Neural crest cell (in vitro differentiated cells): ENCODE measurements around the gene TRAF1. TPM values are rescaled to one million over a fixed set of nuclear protein-coding genes. Genes with fewer than 3 reads are reported as not detected.

ENCODE experiments used
- DNase-seq: peaks from one replicate; pipeline ENCODE4 v3.0.0; 2021; ENCODE audit warnings: low read depth, mixed read lengths, low spot score
- H3K27ac Mint-ChIP-seq: one replicate; pipeline ENCODE4 v1.8.0; 2021; ENCODE audit warnings: mild to moderate bottlenecking, mixed read lengths; ENCODE audit not compliant: unreplicated experiment
- H3K27me3 Mint-ChIP-seq: 2 replicates; pipeline ENCODE4 v1.8.0; 2021; ENCODE audit warnings: low read depth, mild to moderate bottlenecking, mixed read lengths
- H3K36me3 Mint-ChIP-seq: 2 replicates; pipeline ENCODE4 v1.8.0; 2021; ENCODE audit warnings: low read depth, mild to moderate bottlenecking, mixed read lengths
- H3K4me1 Mint-ChIP-seq: 2 replicates; pipeline ENCODE4 v1.8.0; 2021; ENCODE audit warnings: mixed read lengths
- H3K4me3 Mint-ChIP-seq: one replicate; pipeline ENCODE4 v1.8.0; 2021; ENCODE audit warnings: mild to moderate bottlenecking, mixed read lengths
- H3K9me3 Mint-ChIP-seq: 2 replicates; pipeline ENCODE4 v1.8.0; 2021; ENCODE audit warnings: mixed read lengths
- total RNA-seq: library from RNA; stranded (reverse); gene quantifications from 2 replicates; pipeline ENCODE4 v1.2.1, GENCODE V29; 2021
- TF ChIP-seq, protein P1 (sequence below): fragments of 200-600 bp; sonication (generic); conservative IDR thresholded peaks from 2 replicates; pipeline ENCODE4 v1.5.0; 2021; ENCODE audit warnings: antibody characterized with exemption, mild to moderate bottlenecking

Gene TRAF1
- total RNA-seq, 1 donor from 2014 or later, result 3.8 TPM

DNA sequence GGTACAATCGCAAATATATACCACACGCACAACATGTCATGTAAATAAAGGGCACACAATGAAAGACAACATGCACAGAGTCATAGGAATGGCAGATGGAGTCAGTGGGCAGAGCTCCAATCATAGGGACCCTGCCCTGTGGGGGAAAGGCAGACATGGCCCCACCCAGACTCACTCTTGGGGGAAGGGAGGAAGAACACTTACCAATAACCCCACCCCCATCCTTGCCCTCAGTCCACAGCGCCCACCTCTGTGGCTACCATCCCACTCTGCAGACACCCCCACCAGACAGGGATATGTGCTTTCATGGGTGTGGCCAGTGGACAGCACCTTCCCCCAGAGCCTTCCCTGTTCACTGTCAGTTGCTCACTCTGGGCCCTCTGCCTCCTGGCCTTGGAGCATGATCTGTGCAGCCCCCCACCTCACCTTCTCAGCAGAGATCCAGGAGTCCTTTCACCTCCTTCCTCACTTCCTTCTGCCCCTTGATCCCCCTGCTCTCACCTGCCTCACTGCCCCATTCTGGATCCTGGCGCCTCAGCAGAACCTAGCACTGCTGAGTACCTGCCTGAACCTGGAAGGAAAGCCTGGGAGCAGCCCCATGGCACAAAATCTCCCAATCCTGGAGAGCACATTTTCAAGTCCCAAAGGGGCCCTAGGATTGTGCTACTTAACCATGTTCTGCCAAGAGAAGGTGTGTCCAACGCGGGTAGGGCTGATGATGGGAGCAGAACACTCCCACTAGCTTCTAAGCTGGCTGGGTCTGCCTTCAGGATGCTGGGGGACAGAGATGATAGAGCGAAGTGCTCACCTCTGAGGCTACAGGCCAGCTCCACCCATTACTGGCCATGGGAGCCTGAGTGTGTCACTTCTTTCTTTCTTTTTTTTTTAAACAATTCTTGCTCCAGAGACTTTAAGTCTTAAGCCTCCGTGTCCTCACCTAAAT, 48.1 kb downstream of the TRAF1 start:
- Mint-ChIP-seq H3K36me3 (peaks cover 8% of the 10 kb centered on the region), H3K4me1 (peaks cover 36% of the 10 kb centered on the region), H3K27ac (no peak overlapping the region), H3K27me3 (peaks cover 2% of the 10 kb centered on the region), H3K4me3 (peak overlapping the region; percentile 90), H3K9me3 (no peaks in the 10 kb centered on the region)
- DNase-seq, result no peak
- TF ChIP-seq, protein P1, sequence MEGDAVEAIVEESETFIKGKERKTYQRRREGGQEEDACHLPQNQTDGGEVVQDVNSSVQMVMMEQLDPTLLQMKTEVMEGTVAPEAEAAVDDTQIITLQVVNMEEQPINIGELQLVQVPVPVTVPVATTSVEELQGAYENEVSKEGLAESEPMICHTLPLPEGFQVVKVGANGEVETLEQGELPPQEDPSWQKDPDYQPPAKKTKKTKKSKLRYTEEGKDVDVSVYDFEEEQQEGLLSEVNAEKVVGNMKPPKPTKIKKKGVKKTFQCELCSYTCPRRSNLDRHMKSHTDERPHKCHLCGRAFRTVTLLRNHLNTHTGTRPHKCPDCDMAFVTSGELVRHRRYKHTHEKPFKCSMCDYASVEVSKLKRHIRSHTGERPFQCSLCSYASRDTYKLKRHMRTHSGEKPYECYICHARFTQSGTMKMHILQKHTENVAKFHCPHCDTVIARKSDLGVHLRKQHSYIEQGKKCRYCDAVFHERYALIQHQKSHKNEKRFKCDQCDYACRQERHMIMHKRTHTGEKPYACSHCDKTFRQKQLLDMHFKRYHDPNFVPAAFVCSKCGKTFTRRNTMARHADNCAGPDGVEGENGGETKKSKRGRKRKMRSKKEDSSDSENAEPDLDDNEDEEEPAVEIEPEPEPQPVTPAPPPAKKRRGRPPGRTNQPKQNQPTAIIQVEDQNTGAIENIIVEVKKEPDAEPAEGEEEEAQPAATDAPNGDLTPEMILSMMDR, result no peak

DNA sequence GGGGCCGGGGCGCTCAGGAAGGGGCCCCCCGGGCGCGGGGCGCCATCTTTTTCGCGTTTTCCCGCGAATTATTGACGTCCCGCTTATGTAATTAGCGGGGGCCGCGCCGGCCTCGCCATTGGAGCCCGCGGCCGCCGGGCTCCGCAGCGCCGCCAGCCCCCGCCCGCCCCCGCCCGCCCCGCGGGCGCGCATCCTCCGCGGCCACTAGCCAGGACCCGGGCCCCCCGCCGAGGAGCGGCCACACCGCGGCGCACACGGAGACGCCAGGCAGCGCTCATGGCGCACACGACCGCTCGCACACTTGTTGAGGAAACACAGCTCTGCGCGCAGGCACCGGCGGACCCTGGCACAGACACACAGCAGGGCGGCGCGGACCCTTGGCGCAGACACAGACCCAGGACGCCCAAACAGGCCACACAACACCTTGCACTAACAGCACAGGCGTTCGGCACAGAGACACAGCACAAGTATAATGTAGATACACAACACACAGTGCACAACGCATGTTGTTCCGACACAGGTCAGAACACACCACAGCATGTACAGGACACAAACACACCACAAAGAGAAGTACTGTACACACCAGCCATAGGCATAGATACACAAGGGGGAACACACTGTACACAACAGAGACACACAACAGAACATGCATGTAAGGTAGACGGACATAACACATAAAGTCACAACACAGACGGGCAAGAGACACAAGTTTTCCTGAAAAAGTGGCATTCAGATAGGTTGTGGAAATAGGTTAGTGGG, 49.1 kb downstream of the TRAF1 start:
- Mint-ChIP-seq H3K9me3 (no peaks in the 10 kb centered on the region), H3K4me3 (peak overlapping the region; percentile 90), H3K27me3 (peaks cover 2% of the 10 kb centered on the region), H3K27ac (peak overlapping the region; percentile 95), H3K4me1 (peaks cover 38% of the 10 kb centered on the region), H3K36me3 (peaks cover 8% of the 10 kb centered on the region)
- peak; percentile 65 for DNase-seq
- TF ChIP-seq, protein P1, result no peak

DNA sequence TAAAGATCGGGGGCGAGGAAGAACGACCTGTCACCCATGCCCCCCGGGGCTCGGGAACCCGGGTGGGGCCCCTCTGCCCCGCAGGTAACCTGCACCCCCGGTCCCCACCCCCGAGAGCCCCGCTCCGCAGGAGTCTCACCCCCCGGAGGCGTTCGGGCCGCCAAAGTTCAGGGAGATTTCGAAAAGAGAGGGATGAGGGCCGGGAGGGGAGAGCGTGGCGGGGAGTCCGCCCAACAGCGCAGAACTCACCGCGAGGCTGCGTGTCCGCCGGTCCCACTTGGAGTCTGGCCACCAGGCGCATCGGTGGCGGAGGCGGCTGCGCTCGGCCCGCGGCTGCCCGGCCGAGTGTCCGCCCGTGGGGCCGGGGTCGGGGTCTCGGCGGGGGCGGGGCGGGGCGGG, 49.8 kb downstream of the TRAF1 start, which contains the start of gene PHF19:
TSS of gene PHF19 (minus strand) at position 347 of the 399 bp plus-strand sequence. CDS start 2,447 bp downstream, outside the sequence.
- TF ChIP-seq, protein P1, result no peak
- Mint-ChIP-seq H3K27me3 (peaks cover 2% of the 10 kb centered on the region), H3K27ac (peak within 1 kb of the TSS; percentile 95), H3K4me1 (peaks cover 41% of the 10 kb centered on the region), H3K36me3 (peaks cover 12% of the 10 kb centered on the region), H3K4me3 (peak within 1 kb of the TSS; percentile 90), H3K9me3 (no peaks in the 10 kb centered on the region)
- no peak for DNase-seq

DNA sequence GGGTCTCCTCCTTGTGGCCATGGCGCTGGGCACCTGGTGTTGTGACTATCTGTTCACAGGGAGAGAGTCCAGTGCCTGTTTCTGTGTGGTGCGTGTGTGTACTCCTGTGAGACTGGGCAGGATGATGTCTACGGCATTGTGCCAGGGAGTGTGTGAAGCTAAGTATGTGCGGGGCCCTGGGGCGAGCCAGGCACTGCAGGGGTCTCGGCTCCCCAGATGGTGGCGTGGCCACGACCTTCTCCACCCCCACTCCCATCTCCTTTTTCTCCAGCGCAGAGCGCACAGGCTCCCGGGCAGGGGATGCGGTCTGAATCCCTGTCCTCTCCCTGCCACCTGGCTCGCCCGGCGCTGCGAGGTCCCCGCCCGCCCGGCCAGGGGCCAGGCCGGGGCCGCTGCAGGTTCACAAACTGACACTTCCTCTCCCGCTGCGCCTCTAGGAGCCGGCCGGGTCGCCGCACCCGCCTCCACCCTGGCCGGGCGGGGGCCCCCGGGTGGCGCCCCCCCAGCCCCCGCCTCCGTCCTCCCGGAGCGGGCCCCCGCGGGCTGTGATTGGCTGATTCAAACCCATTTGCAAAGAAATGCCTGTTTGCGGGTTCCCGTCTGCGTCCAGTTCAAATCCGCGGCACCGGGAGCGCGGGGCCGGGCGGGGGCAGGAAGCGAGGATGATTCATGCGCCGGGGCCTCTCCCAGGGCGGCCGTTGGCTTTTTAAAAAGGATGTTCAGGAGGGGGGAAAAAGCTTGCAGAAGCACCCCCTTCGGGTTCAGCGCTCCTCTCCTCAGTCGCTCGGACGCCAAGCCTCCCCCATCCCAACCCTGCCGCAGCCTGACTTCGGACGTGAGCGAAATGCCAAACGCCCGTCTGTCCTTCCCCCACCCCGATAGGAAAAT, 50.4 kb downstream of the TRAF1 start:
- Mint-ChIP-seq H3K36me3 (peaks cover 12% of the 10 kb centered on the region), H3K9me3 (no peaks in the 10 kb centered on the region), H3K27ac (peak overlapping the region; percentile 47), H3K27me3 (peaks cover 2% of the 10 kb centered on the region), H3K4me1 (peaks cover 42% of the 10 kb centered on the region), H3K4me3 (peak overlapping the region; percentile 90)
- peak; percentile 61 for DNase-seq
- TF ChIP-seq, protein P1, result no peak

DNA sequence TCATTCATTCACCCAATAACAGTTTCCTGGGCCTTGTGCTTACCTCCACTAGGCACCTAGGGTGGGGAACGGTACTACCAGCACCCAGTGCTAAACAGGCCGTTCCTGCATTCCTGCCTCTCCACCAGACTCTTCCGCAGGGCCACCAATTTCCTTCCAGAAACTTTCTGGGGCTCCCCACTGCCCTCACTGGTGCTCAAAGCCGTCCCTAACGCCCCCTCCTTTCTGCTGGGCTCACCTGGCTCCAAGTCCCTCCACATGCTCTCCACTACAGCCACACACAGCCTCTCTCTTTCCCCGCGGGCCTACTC, 51.0 kb downstream of the TRAF1 start:
- H3K9me3 Mint-ChIP-seq, result no peaks in the 10 kb centered on the region
- H3K4me1 Mint-ChIP-seq, result peaks cover 46% of the 10 kb centered on the region
- peak overlapping the region; percentile 28 for H3K27ac Mint-ChIP-seq
- H3K4me3 Mint-ChIP-seq, result peak overlapping the region; percentile 90
- peaks cover 12% of the 10 kb centered on the region for H3K36me3 Mint-ChIP-seq
- H3K27me3 Mint-ChIP-seq, result peaks cover 2% of the 10 kb centered on the region
- no peak for DNase-seq
- TF ChIP-seq, protein P1, result no peak
